Mesodermal cell (in vitro differentiated cells): ENCODE results near the gene SMC1A. TPM values are rescaled to one million over a fixed set of nuclear protein-coding genes. Genes with fewer than 3 reads are reported as not detected.
"Not testable (repeated sequence)": the region's sequence is repeated elsewhere in the genome, so short reads cannot be mapped to it uniquely, and the experiment has no call there.

Source experiments
- H3K27ac ChIP-seq: 2 replicates; pipeline ENCODE4 v1.7.0; 2013; ENCODE audit warnings: mild to moderate bottlenecking, low read depth, low read length, moderate library complexity; ENCODE audit not compliant: severe bottlenecking
- H3K36me3 ChIP-seq: 2 replicates; pipeline ENCODE4 v1.7.1; 2013; ENCODE audit warnings: mild to moderate bottlenecking, low read length, moderate library complexity; ENCODE audit not compliant: control insufficient read depth, insufficient read depth
- H3K4me1 ChIP-seq: one replicate; pipeline ENCODE4 v1.7.1; 2013; ENCODE audit warnings: mild to moderate bottlenecking, low read length; ENCODE audit not compliant: insufficient read depth, control insufficient read depth, poor library complexity, severe bottlenecking
- H3K4me3 ChIP-seq: 2 replicates; pipeline ENCODE4 v1.7.0; 2013; ENCODE audit warnings: low read length, control low read depth, mild to moderate bottlenecking; ENCODE audit not compliant: insufficient read depth, poor library complexity, severe bottlenecking; ENCODE audit errors: extremely low read depth
- H3K9me3 ChIP-seq: 2 replicates; pipeline ENCODE4 v1.7.1; 2013; ENCODE audit warnings: mild to moderate bottlenecking, low read length, moderate library complexity; ENCODE audit not compliant: control insufficient read depth
- WGBS, 2 experiments: methylation state at CpG; one replicate each; pipeline ENCODE4 v1.1.5; 2013; ENCODE audit warnings: missing lambda C conversion rate in 2 of 2; ENCODE audit not compliant: insufficient coverage in 2 of 2; 5-methylcytosine and 5-hydroxymethylcytosine counted together
- polyA plus RNA-seq, 2 experiments: library from polyadenylated mRNA; stranded (reverse); fragments of 50-300 nt; gene quantifications; one replicate each; pipeline ENCODE4 v1.2.3, GENCODE V29; 2013

SMC1A gene
- polyA plus RNA-seq (2013, experiment 1 of 2): 63.2 TPM
- 65.3 TPM for polyA plus RNA-seq (2013, experiment 2 of 2)

- Histone ChIP-seq H3K36me3 (peaks cover 12% of the 10 kb centered on the region), H3K4me3 (peak within 1 kb of the TSS; percentile 58), H3K27ac (peak within 1 kb of the TSS; percentile 91), H3K9me3 (no peaks in the 10 kb centered on the region), H3K4me1 (no peaks in the 10 kb centered on the region)
- 0 to 1% methylated on average over 17 to 39 of the region's 75 CpGs for WGBS, 2 experiments
Measured at GRCh38 chrX:53422086-53422860, at the start of gene SMC1A. SMC1A (minus strand) TSS chrX:53422654; CDS start chrX:53422600, 54 bp downstream.

GRCh38 chrX:53471346-53471745 is 48.9 kb upstream of the SMC1A start:
- no peaks in the 10 kb centered on the region for H3K9me3 ChIP-seq
- no peaks in the 10 kb centered on the region for H3K4me1 ChIP-seq
- no CpG with 5 or more reads among the region's 3 CpGs for WGBS, 2 experiments
- H3K36me3 ChIP-seq: no peaks in the 10 kb centered on the region
- H3K4me3 ChIP-seq: no peak overlapping the region
- no peak overlapping the region for H3K27ac ChIP-seq

- not testable (repeated sequence) for H3K36me3 ChIP-seq, H3K9me3 ChIP-seq, H3K27ac ChIP-seq, H3K4me1 ChIP-seq, H3K4me3 ChIP-seq
- no CpG with 5 or more reads among the region's 3 CpGs for WGBS, 2 experiments
Measured at GRCh38 chrX:53468659-53469058, 46.2 kb upstream of the SMC1A start.

- H3K36me3 ChIP-seq: no peaks in the 10 kb centered on the region
- H3K4me1 ChIP-seq: no peaks in the 10 kb centered on the region
- 60% methylated on average over 1 of the region's 5 CpGs; no CpG with 5 or more reads in 1 of the 2 experiments for WGBS, 2 experiments
Measured at GRCh38 chrX:53458082-53458481, 35.6 kb upstream of the SMC1A start.

GRCh38 chrX:53456254-53456653 is 33.8 kb upstream of the SMC1A start:
- WGBS, 2 experiments: 84% methylated on average over 2 of the region's 3 CpGs; no CpG with 5 or more reads in 1 of the 2 experiments
- H3K9me3 ChIP-seq: no peaks in the 10 kb centered on the region

More at GRCh38 chrX:53458082-53458481, 35.6 kb upstream of the SMC1A start:
- Histone ChIP-seq H3K27ac (no peak overlapping the region), H3K9me3 (no peaks in the 10 kb centered on the region), H3K4me3 (no peak overlapping the region)

GRCh38 chrX:53452812-53453211 is 30.4 kb upstream of the SMC1A start:
- no peaks in the 10 kb centered on the region for H3K4me1 ChIP-seq
- no peaks in the 10 kb centered on the region for H3K9me3 ChIP-seq
- H3K36me3 ChIP-seq: no peaks in the 10 kb centered on the region
- no peak overlapping the region for H3K27ac ChIP-seq
- H3K4me3 ChIP-seq: no peak overlapping the region

More at GRCh38 chrX:53456254-53456653, 33.8 kb upstream of the SMC1A start:
- Histone ChIP-seq H3K4me3 (no peak overlapping the region), H3K4me1 (no peaks in the 10 kb centered on the region), H3K27ac (no peak overlapping the region), H3K36me3 (no peaks in the 10 kb centered on the region)

- Histone ChIP-seq H3K4me1 (no peaks in the 10 kb centered on the region), H3K36me3 (no peaks in the 10 kb centered on the region), H3K4me3 (no peak overlapping the region), H3K9me3 (no peaks in the 10 kb centered on the region), H3K27ac (no peak overlapping the region)
- 80 to 100% methylated on average over 1 to 2 of the region's 3 CpGs for WGBS, 2 experiments
Measured at GRCh38 chrX:53449632-53450031, 27.2 kb upstream of the SMC1A start.

GRCh38 chrX:53447441-53447840 is 25.0 kb upstream of the SMC1A start:
- H3K9me3 ChIP-seq: no peaks in the 10 kb centered on the region
- no peak overlapping the region for H3K4me3 ChIP-seq
- H3K4me1 ChIP-seq: no peaks in the 10 kb centered on the region
- WGBS, 2 experiments: 100% methylated on average over 1 of the region's 2 CpGs; no CpG with 5 or more reads in 1 of the 2 experiments
- H3K36me3 ChIP-seq: no peaks in the 10 kb centered on the region
- no peak overlapping the region for H3K27ac ChIP-seq

GRCh38 chrX:53445977-53446376 is 23.5 kb upstream of the SMC1A start:
- WGBS, 2 experiments: 5 to 24% methylated on average over 3 to 4 of the region's 6 CpGs
- Histone ChIP-seq H3K4me1 (no peaks in the 10 kb centered on the region), H3K27ac (no peak overlapping the region), H3K36me3 (no peaks in the 10 kb centered on the region), H3K9me3 (no peaks in the 10 kb centered on the region), H3K4me3 (no peak overlapping the region)

GRCh38 chrX:53442322-53442631 is 19.8 kb upstream of the SMC1A start:
- H3K4me3 ChIP-seq: no peak overlapping the region

GRCh38 chrX:53441531-53442321 is 19.3 kb upstream of the SMC1A start:
- Histone ChIP-seq H3K4me1 (no peaks in the 10 kb centered on the region), H3K27ac (no peak overlapping the region), H3K9me3 (no peaks in the 10 kb centered on the region), H3K36me3 (no peaks in the 10 kb centered on the region), H3K4me3 (peak overlapping the region; percentile 11)
- 9 to 13% methylated on average over 3 to 16 of the region's 44 CpGs for WGBS, 2 experiments

More at GRCh38 chrX:53442322-53442631, 19.8 kb upstream of the SMC1A start:
- H3K4me1 ChIP-seq: no peaks in the 10 kb centered on the region
- H3K27ac ChIP-seq: no peak overlapping the region
- WGBS, 2 experiments: no CpG with 5 or more reads among the region's 1 CpG
- no peaks in the 10 kb centered on the region for H3K9me3 ChIP-seq
- H3K36me3 ChIP-seq: no peaks in the 10 kb centered on the region
